Measurements from ENCODE around the gene ORM1. TPM values are rescaled to one million over a fixed set of nuclear protein-coding genes. Genes with fewer than 3 reads are reported as not detected.

ORM1 gene
- total RNA-seq, 2 donors from 2014 or later = 1.8 TPM; not detected in 1

GRCh38 chr9:114301798-114302565 lies 20.9 kb upstream of the ORM1 start:
- peak; percentile 44 for DNase-seq (ENCODE audit: low spot score)
- intact Hi-C loops (cut with DNase I) = no loop called here

GRCh38 chr9:114302727-114303126 lies 20.2 kb upstream of the ORM1 start:
- peak; percentile 42 for DNase-seq (ENCODE audit: low spot score)

GRCh38 chr9:114303571-114303970 lies 19.3 kb upstream of the ORM1 start:
- intact Hi-C loops (cut with DNase I) = no loop called here
- peak; percentile 11 for DNase-seq (ENCODE audit: low spot score)

More at GRCh38 chr9:114302727-114303126, 20.2 kb upstream of the ORM1 start:
- intact Hi-C loops (cut with DNase I) = no loop called here

- intact Hi-C loops (cut with DNase I) = no loop called here
- DNase-seq (ENCODE audit: low spot score) = peak; percentile 31
Measured at GRCh38 chr9:114303977-114304376, 18.9 kb upstream of the ORM1 start.

GRCh38 chr9:114304416-114305188 lies 18.3 kb upstream of the ORM1 start:
- intact Hi-C loops (cut with DNase I) = no loop called here
- DNase-seq (ENCODE audit: low spot score) = peak; percentile 61

- intact Hi-C loops (cut with DNase I) = no loop called here
- peak; percentile 63 for DNase-seq (ENCODE audit: low spot score)
Measured at GRCh38 chr9:114307899-114308267, 15.0 kb upstream of the ORM1 start.

GRCh38 chr9:114308361-114308950 lies 14.4 kb upstream of the ORM1 start:
- peak; percentile 70 for DNase-seq (ENCODE audit: low spot score)
- intact Hi-C loops (cut with DNase I) = no loop called here

GRCh38 chr9:114309096-114309495 lies 13.8 kb upstream of the ORM1 start:
- DNase-seq (ENCODE audit: low spot score) = peak; percentile 79
- intact Hi-C loops (cut with DNase I) = no loop called here

GRCh38 chr9:114310471-114311450 lies 12.1 kb upstream of the ORM1 start:
- DNase-seq (ENCODE audit: low spot score) = peak; percentile 59

GRCh38 chr9:114311571-114312512 lies 11.1 kb upstream of the ORM1 start:
- intact Hi-C loops (cut with DNase I) = no loop called here
- peak; percentile 62 for DNase-seq (ENCODE audit: low spot score)

More at GRCh38 chr9:114310471-114311450, 12.1 kb upstream of the ORM1 start:
- intact Hi-C loops (cut with DNase I) = no loop called here

GRCh38 chr9:114312513-114312875 lies 10.4 kb upstream of the ORM1 start:
- DNase-seq (ENCODE audit: low spot score) = peak; percentile 57

GRCh38 chr9:114313186-114313585 lies 9.7 kb upstream of the ORM1 start:
- intact Hi-C loops (cut with DNase I) = no loop called here
- DNase-seq (ENCODE audit: low spot score) = peak; percentile 10

More at GRCh38 chr9:114312513-114312875, 10.4 kb upstream of the ORM1 start:
- intact Hi-C loops (cut with DNase I) = no loop called here

GRCh38 chr9:114314256-114314867 lies 8.5 kb upstream of the ORM1 start:
- intact Hi-C loops (cut with DNase I) = no loop called here
- peak; percentile 20 for DNase-seq (ENCODE audit: low spot score)

- DNase-seq (ENCODE audit: low spot score) = peak; percentile 73
- intact Hi-C loops (cut with DNase I) = no loop called here
Measured at GRCh38 chr9:114314881-114315722, 7.8 kb upstream of the ORM1 start.

GRCh38 chr9:114315723-114316363 lies 7.1 kb upstream of the ORM1 start:
- DNase-seq (ENCODE audit: low spot score) = peak; percentile 14
- intact Hi-C loops (cut with DNase I) = no loop called here

GRCh38 chr9:114316605-114317230 lies 6.2 kb upstream of the ORM1 start:
- intact Hi-C loops (cut with DNase I) = no loop called here
- peak; percentile 38 for DNase-seq (ENCODE audit: low spot score)

Data from posterior vena cava (tissue), 2 donors.